Pancreas (tissue), 10 donors: Measurements from ENCODE around the gene TGM2. TPM values are rescaled to one million over a fixed set of nuclear protein-coding genes. Genes with fewer than 3 reads are reported as not detected.

Experiments used
- ATAC-seq, 4 donors: fragments of 200-7000 bp; cut with Tn5 transposase; one replicate each; pipeline versions ENCODE4 v1.8.0 to v1.9.1; 2020; ENCODE audit warnings: mild to moderate bottlenecking in 4 of 4, moderate library complexity in 4 of 4
- DNase-seq, 6 donors: peaks; one replicate each; pipeline ENCODE4 v3.0.0-alpha.2; 2020
- FAIRE-seq: peaks from 2 replicates; lab custom pipeline; 2012; peaks lifted over from hg19 to GRCh38; lab: Jason Lieb, UNC
- H3K27ac ChIP-seq, 4 donors: fragments of 200-600 bp; sonication (generic); 1 replicate in 3 of 4; 2 replicates in 1 of 4; pipeline versions ENCODE4 v1.5.0 to v1.8.0; 2020
- H3K27me3 ChIP-seq, 4 donors: fragments of 200-600 bp; one replicate each; pipeline ENCODE4 v1.8.0; 2021
- H3K36me3 ChIP-seq, 3 donors: fragments of 200-600 bp; sonication (generic) in 1 of 3; one replicate each; pipeline versions ENCODE4 v1.5.0 to v1.8.0; 2020 to 2021
- H3K4me1 ChIP-seq, 3 donors: fragments of 200-600 bp; one replicate each; pipeline ENCODE4 v1.8.0; 2021
- H3K4me3 ChIP-seq, 4 donors: fragments of 200-600 bp; sonication (generic) in 2 of 4; one replicate each; pipeline versions ENCODE4 v1.5.0 to v1.8.0; 2020 to 2021
- H3K9me3 ChIP-seq, 4 donors: fragments of 200-600 bp; one replicate each; pipeline ENCODE4 v1.8.0; 2021
- CTCF ChIP-seq, 4 donors: fragments of 200-600 bp; sonication (generic) in 3 of 4; IDR thresholded peaks; one replicate each; pipeline versions ENCODE4 v1.5.0 to v1.8.0; 2021; ENCODE audit warnings: antibody characterized with exemption in 4 of 4
- WGBS, 2 donors: extraction: QIAGEN DNeasy Blood & Tissue Kit; methylation state at CpG; one replicate each; pipeline ENCODE4 v1.1.7; 2013; 5-methylcytosine and 5-hydroxymethylcytosine counted together
- intact Hi-C, 3 donors: fragments of 100-400 bp; cut with DNase I; formaldehyde crosslinking; loops; one replicate each; pipeline versions ENCODE4 v1.11.1 to v1.14.2; 2022
- polyA plus RNA-seq, 2 donors: library from polyadenylated mRNA; stranded (reverse); fragments of 200-250 nt; gene quantifications; one replicate each; pipeline ENCODE4 v1.2.3, GENCODE V29; 2013
- total RNA-seq, 6 donors: library from RNA; stranded (reverse); fragmentation: NEBNext Ultra II Directional in 4 of 6; extraction: Animal tissue kit (Norgen Biotek cat#: 25700) in 4 of 6; gene quantifications; one replicate each; pipeline versions ENCODE4 v1.2.1 to v1.2.4, GENCODE V29; 2021 to 2023
- donor health status: healthy with polysubstance abuse.
- donor health status: DM: no; HTN: no; CAD: no; lungs with moderate emphysema.
- donor health status: DM: no; HTN: no; CAD: no.
- donor health status: control.
- donor health status: control.
- donor health status: Bipolar disorder and iron deficiency.
- donor health status: DM: yes; HTN: yes; CAD: no.
- donor health status: DM: no; HTN: no; CAD: no.
- donor health status: DM: no; HTN: no; CAD: no.
- donor health status: DM: yes; HTN: yes; CAD: no.

Gene TGM2
- total and polyA plus RNA-seq, 8 donors = 3.7 to 92.6 (median 10.8) TPM

GRCh38 chr20:38094373-38094891, 70.6 kb downstream of the TGM2 start:
- H3K9me3 ChIP-seq = no peaks in the 10 kb centered on the region
- ATAC-seq (peak in 3 of 4 donors; percentile 60 to 87 (median 85)), FAIRE-seq (no peak), DNase-seq (peak in 1 of 6 donors; percentile 42)
- WGBS, 2 donors = 78 to 80% methylated on average over 1 of the region's 1 CpG
- intact Hi-C loops = no loop called here
- peaks cover 0 to 19% (median 0%) of the 10 kb centered on the region in 3 donors for H3K4me1 ChIP-seq
- peaks cover 0 to 15% (median 2%) of the 10 kb centered on the region in 3 donors for H3K36me3 ChIP-seq
- H3K27me3 ChIP-seq = no peaks in the 10 kb centered on the region
- no peak overlapping the region for H3K4me3 ChIP-seq
- no peak for TF ChIP-seq CTCF (IDR thresholded peaks at IDR 0.05)
- peak overlapping the region in 2 of 4 donors; percentile 50 for H3K27ac ChIP-seq

- peaks cover 0 to 19% (median 0%) of the 10 kb centered on the region in 3 donors for H3K4me1 ChIP-seq
- DNase-seq (no peak), ATAC-seq (no peak), FAIRE-seq (no peak)
- H3K27me3 ChIP-seq = no peaks in the 10 kb centered on the region
- 93 to 94% methylated on average over 8 of the region's 8 CpGs for WGBS, 2 donors
- no peak overlapping the region for H3K4me3 ChIP-seq
- H3K36me3 ChIP-seq = peaks cover 0 to 17% (median 3%) of the 10 kb centered on the region in 3 donors
- no peaks in the 10 kb centered on the region for H3K9me3 ChIP-seq
- H3K27ac ChIP-seq = peak overlapping the region in 1 of 4 donors; percentile 50
- intact Hi-C loops = no loop called here
- no peak for TF ChIP-seq CTCF (IDR thresholded peaks at IDR 0.05)
Measured at GRCh38 chr20:38093641-38094077, 71.4 kb downstream of the TGM2 start.

- FAIRE-seq = no peak
- no peak for TF ChIP-seq CTCF (IDR thresholded peaks at IDR 0.05)
Measured at GRCh38 chr20:38092915-38093314, 72.2 kb downstream of the TGM2 start.

GRCh38 chr20:38092260-38092857, 72.7 kb downstream of the TGM2 start:
- no peak for FAIRE-seq

More at GRCh38 chr20:38092915-38093314, 72.2 kb downstream of the TGM2 start:
- no peak overlapping the region for H3K27ac ChIP-seq
- peaks cover 0 to 20% (median 3%) of the 10 kb centered on the region in 3 donors for H3K36me3 ChIP-seq
- no peaks in the 10 kb centered on the region for H3K9me3 ChIP-seq
- H3K4me3 ChIP-seq = no peak overlapping the region
- DNase-seq (no peak), ATAC-seq (no peak)
- H3K27me3 ChIP-seq = no peaks in the 10 kb centered on the region
- peaks cover 0 to 19% (median 0%) of the 10 kb centered on the region in 3 donors for H3K4me1 ChIP-seq
- intact Hi-C loops = no loop called here

More at GRCh38 chr20:38092260-38092857, 72.7 kb downstream of the TGM2 start:
- TF ChIP-seq CTCF (IDR thresholded peaks at IDR 0.05) = no peak
- Histone ChIP-seq H3K9me3 (no peaks in the 10 kb centered on the region), H3K4me1 (peaks cover 0 to 19% (median 0%) of the 10 kb centered on the region in 3 donors), H3K27me3 (no peaks in the 10 kb centered on the region), H3K36me3 (peaks cover 0 to 26% (median 3%) of the 10 kb centered on the region in 3 donors), H3K4me3 (no peak overlapping the region), H3K27ac (no peak overlapping the region)
- intact Hi-C loops = no loop called here
- DNase-seq = no peak
- WGBS, 2 donors = 95 to 97% methylated on average over 12 of the region's 12 CpGs
- no peak for ATAC-seq
